Measurements from ENCODE around the gene VAT1L. TPM values are rescaled to one million over a fixed set of nuclear protein-coding genes. Genes with fewer than 3 reads are reported as not detected.
A peak's percentile ranks its signal among the peaks of the same experiment; 100 is the strongest.

Gene VAT1L
- total RNA-seq, 1 donor from 2014 or later, result 1.1 TPM

GRCh38 chr16:77894162-77894561 lies 105.8 kb downstream of the VAT1L start:
- Mint-ChIP-seq H3K36me3 (ENCODE audit: low read depth, unreplicated experiment) (no peaks in the 10 kb centered on the region), H3K9me3 (ENCODE audit: unreplicated experiment) (no peaks in the 10 kb centered on the region), H3K4me1 (ENCODE audit: unreplicated experiment) (peaks cover 5% of the 10 kb centered on the region), H3K4me3 (ENCODE audit: unreplicated experiment) (no peak overlapping the region), H3K27me3 (ENCODE audit: unreplicated experiment) (peaks cover 2% of the 10 kb centered on the region), H3K27ac (ENCODE audit: unreplicated experiment) (no peak overlapping the region)
- no peak for TF ChIP-seq CTCF (IDR thresholded peaks at IDR 0.05; ENCODE audit: unreplicated experiment)
- DNase-seq (ENCODE audit: low spot score), result no peak

- H3K27ac Mint-ChIP-seq (ENCODE audit: unreplicated experiment), result no peak overlapping the region
- H3K36me3 Mint-ChIP-seq (ENCODE audit: low read depth, unreplicated experiment), result no peaks in the 10 kb centered on the region
These were observed 107.6 kb downstream of the VAT1L start for GRCh38 chr16:77895962-77896361.

GRCh38 chr16:77896415-77897128 lies 108.2 kb downstream of the VAT1L start:
- Mint-ChIP-seq H3K4me1 (ENCODE audit: unreplicated experiment) (peaks cover 5% of the 10 kb centered on the region), H3K36me3 (ENCODE audit: low read depth, unreplicated experiment) (no peaks in the 10 kb centered on the region), H3K27me3 (ENCODE audit: unreplicated experiment) (peaks cover 2% of the 10 kb centered on the region), H3K27ac (ENCODE audit: unreplicated experiment) (no peak overlapping the region), H3K9me3 (ENCODE audit: unreplicated experiment) (no peaks in the 10 kb centered on the region), H3K4me3 (ENCODE audit: unreplicated experiment) (no peak overlapping the region)
- DNase-seq (ENCODE audit: low spot score), result peak; percentile 6
- TF ChIP-seq CTCF (IDR thresholded peaks at IDR 0.05; ENCODE audit: unreplicated experiment), result no peak

More at GRCh38 chr16:77895962-77896361, 107.6 kb downstream of the VAT1L start:
- TF ChIP-seq CTCF (IDR thresholded peaks at IDR 0.05; ENCODE audit: unreplicated experiment), result no peak
- Mint-ChIP-seq H3K4me1 (ENCODE audit: unreplicated experiment) (peaks cover 5% of the 10 kb centered on the region), H3K27me3 (ENCODE audit: unreplicated experiment) (peaks cover 2% of the 10 kb centered on the region), H3K4me3 (ENCODE audit: unreplicated experiment) (no peak overlapping the region), H3K9me3 (ENCODE audit: unreplicated experiment) (no peaks in the 10 kb centered on the region)
- DNase-seq (ENCODE audit: low spot score), result no peak

DNA sequence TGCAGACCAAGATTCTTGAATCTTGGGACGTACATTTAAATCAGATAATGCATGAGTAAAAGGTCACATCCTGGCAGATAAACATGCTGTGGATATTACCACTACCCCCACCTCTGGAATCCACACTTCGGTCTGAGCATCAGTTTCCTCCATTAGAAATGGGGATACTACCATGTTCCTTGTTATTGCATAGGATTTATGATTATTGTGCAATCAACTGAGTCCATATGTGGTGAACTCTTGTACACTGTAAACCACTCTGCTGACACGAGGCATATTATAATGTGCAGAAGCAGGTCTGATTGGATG lies 108.7 kb downstream of the VAT1L start:
- H3K4me1 Mint-ChIP-seq (ENCODE audit: unreplicated experiment), result peaks cover 5% of the 10 kb centered on the region
- no peaks in the 10 kb centered on the region for H3K9me3 Mint-ChIP-seq (ENCODE audit: unreplicated experiment)
- no peak for DNase-seq (ENCODE audit: low spot score)
- H3K27me3 Mint-ChIP-seq (ENCODE audit: unreplicated experiment), result peaks cover 2% of the 10 kb centered on the region
- no peaks in the 10 kb centered on the region for H3K36me3 Mint-ChIP-seq (ENCODE audit: low read depth, unreplicated experiment)
- no peak overlapping the region for H3K27ac Mint-ChIP-seq (ENCODE audit: unreplicated experiment)
- no peak overlapping the region for H3K4me3 Mint-ChIP-seq (ENCODE audit: unreplicated experiment)
- TF ChIP-seq CTCF (IDR thresholded peaks at IDR 0.05; ENCODE audit: unreplicated experiment), result no peak

GRCh38 chr16:77897831-77898605 lies 109.7 kb downstream of the VAT1L start:
- DNase-seq (ENCODE audit: low spot score), result no peak
- Mint-ChIP-seq H3K4me3 (ENCODE audit: unreplicated experiment) (no peak overlapping the region), H3K27me3 (ENCODE audit: unreplicated experiment) (peaks cover 2% of the 10 kb centered on the region), H3K4me1 (ENCODE audit: unreplicated experiment) (peaks cover 5% of the 10 kb centered on the region), H3K27ac (ENCODE audit: unreplicated experiment) (no peak overlapping the region), H3K36me3 (ENCODE audit: low read depth, unreplicated experiment) (no peaks in the 10 kb centered on the region), H3K9me3 (ENCODE audit: unreplicated experiment) (no peaks in the 10 kb centered on the region)
- no peak for TF ChIP-seq CTCF (IDR thresholded peaks at IDR 0.05; ENCODE audit: unreplicated experiment)

All from endothelial cell (in vitro differentiated cells).